Breast epithelium (tissue), 3 donors: Measurements from ENCODE around the gene PDP2.
"Not testable (repeated sequence)": the region's sequence is repeated elsewhere in the genome, so short reads cannot be mapped to it uniquely, and the experiment has no call there.

Experiments used
- POLR2A ChIP-seq: fragments of 450-650 bp; IDR thresholded peaks from one replicate; pipeline ENCODE4 v1.6.1; 2016; ENCODE audit warnings: antibody characterized with exemption, mild to moderate bottlenecking, moderate library complexity
- POLR2AphosphoS5 ChIP-seq, 3 donors: sonication (generic); formaldehyde crosslinking; IDR thresholded peaks; one replicate each; pipeline ENCODE4 v1.6.1; 2017; ENCODE audit warnings: antibody characterized with exemption in 3 of 3
- TF ChIP-seq, protein P1 (sequence below), 3 donors: fragments of 450-650 bp; IDR thresholded peaks; one replicate each; pipeline ENCODE4 v1.5.1; 2016 to 2017; ENCODE audit warnings: antibody characterized with exemption in 3 of 3, mild to moderate bottlenecking in 3 of 3, moderate library complexity in 3 of 3

DNA sequence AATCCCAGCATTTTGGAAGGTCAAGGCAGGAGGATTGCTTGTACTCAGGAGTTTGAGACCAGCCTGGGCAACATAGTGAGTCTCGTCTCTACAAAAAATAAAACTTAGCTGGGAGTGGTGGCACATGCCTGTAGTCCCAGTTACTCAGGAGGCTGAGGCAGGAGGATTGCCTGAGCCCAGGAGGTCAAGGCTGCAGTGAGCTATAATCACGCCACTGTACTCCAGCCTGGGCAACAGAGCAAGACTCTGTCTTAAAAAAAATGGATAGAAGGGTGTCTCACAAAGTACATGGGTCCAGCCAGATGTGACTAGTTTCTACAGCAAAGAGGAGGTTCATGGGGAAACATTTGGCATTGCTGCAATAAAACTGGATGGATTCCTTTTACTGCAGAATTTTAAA is 9.0 kb upstream of the PDP2 start:
- TF ChIP-seq, protein P1, sequence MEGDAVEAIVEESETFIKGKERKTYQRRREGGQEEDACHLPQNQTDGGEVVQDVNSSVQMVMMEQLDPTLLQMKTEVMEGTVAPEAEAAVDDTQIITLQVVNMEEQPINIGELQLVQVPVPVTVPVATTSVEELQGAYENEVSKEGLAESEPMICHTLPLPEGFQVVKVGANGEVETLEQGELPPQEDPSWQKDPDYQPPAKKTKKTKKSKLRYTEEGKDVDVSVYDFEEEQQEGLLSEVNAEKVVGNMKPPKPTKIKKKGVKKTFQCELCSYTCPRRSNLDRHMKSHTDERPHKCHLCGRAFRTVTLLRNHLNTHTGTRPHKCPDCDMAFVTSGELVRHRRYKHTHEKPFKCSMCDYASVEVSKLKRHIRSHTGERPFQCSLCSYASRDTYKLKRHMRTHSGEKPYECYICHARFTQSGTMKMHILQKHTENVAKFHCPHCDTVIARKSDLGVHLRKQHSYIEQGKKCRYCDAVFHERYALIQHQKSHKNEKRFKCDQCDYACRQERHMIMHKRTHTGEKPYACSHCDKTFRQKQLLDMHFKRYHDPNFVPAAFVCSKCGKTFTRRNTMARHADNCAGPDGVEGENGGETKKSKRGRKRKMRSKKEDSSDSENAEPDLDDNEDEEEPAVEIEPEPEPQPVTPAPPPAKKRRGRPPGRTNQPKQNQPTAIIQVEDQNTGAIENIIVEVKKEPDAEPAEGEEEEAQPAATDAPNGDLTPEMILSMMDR (IDR thresholded peaks at IDR 0.05) = not testable (repeated sequence)
- TF ChIP-seq POLR2AphosphoS5 (IDR thresholded peaks at IDR 0.05); POLR2A: not testable (repeated sequence)
